ENCODE results near the gene RNF166. TPM values are rescaled to one million over a fixed set of nuclear protein-coding genes. Genes with fewer than 3 reads are reported as not detected.

RNF166 gene
- total RNA-seq, 3 donors from 2014 or later (not counting 1 experiment from before 2014, with no cell fraction given): 459 to 712 (median 501) TPM

DNA sequence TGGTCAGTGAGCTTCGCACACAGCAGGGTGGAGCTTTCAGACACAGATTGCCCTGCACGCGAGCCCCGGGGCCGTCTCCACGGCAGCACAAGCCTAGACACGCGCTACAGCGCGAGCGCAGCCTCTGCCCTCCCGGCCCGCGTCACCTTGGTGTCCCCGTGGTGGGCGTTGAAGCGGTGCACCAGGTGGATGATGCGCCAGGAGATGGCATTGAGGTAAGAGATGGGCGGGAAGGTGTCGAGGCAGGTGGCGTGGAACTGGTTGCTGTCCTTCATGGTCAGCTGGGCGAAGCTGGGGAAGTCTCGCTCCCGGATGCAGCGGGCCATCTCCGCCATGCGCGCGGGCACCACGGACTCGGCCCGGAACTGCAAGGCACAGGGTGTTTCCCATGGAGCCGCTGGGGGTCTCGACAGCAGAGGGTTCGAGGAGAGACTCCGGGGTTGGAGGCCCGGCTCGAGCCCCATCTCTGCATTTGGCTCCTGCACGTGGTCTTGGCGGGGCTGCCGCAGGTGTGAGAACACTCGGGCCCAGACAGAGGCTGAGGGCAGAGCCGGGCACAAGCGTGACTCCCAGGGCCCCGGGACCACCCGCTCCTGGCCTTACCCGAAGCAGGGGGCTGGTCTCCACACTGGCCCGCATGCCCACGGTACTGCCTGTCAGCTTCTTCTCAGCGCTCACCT, 51.0 kb downstream of the RNF166 start:
- H3K4me1 Mint-ChIP-seq: peaks cover 33 to 42% of the 10 kb centered on the region in 2 donors
- no peaks in the 10 kb centered on the region for H3K9me3 ChIP-seq (ENCODE audit: control insufficient read depth, insufficient read depth, low read length)
- H3K27ac ChIP-seq (ENCODE audit: low read length): peak overlapping the region; percentile 99
- H3K27me3 Mint-ChIP-seq (ENCODE audit: low read depth in 2 of 2): no peaks in the 10 kb centered on the region
- TF ChIP-seq, protein P1, sequence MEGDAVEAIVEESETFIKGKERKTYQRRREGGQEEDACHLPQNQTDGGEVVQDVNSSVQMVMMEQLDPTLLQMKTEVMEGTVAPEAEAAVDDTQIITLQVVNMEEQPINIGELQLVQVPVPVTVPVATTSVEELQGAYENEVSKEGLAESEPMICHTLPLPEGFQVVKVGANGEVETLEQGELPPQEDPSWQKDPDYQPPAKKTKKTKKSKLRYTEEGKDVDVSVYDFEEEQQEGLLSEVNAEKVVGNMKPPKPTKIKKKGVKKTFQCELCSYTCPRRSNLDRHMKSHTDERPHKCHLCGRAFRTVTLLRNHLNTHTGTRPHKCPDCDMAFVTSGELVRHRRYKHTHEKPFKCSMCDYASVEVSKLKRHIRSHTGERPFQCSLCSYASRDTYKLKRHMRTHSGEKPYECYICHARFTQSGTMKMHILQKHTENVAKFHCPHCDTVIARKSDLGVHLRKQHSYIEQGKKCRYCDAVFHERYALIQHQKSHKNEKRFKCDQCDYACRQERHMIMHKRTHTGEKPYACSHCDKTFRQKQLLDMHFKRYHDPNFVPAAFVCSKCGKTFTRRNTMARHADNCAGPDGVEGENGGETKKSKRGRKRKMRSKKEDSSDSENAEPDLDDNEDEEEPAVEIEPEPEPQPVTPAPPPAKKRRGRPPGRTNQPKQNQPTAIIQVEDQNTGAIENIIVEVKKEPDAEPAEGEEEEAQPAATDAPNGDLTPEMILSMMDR (IDR thresholded peaks at IDR 0.05): no peak
- H3K4me3 Mint-ChIP-seq: peak overlapping the region; percentile 78
- no peaks in the 10 kb centered on the region for H3K27me3 ChIP-seq (ENCODE audit: control insufficient read depth, insufficient read depth, low read length)
- no peaks in the 10 kb centered on the region for H3K36me3 Mint-ChIP-seq
- peaks cover 28% of the 10 kb centered on the region for H3K36me3 ChIP-seq (ENCODE audit: control insufficient read depth, insufficient read depth, low read length)
- peaks cover 56% of the 10 kb centered on the region for H3K4me1 ChIP-seq (ENCODE audit: control insufficient read depth, insufficient read depth, low read length)
- intact Hi-C loops (cut with micrococcal nuclease): no loop called here
- peak overlapping the region; percentile 96 to 99 for H3K27ac Mint-ChIP-seq
- peak in 1 of 2 donors; percentile 38 for DNase-seq
- H3K4me3 ChIP-seq (ENCODE audit: low read length): no peak overlapping the region
- no peak for ATAC-seq
- no peaks in the 10 kb centered on the region for H3K9me3 Mint-ChIP-seq
- WGBS (ENCODE audit: insufficient coverage): 92% methylated on average over 50 of the region's 50 CpGs

DNA sequence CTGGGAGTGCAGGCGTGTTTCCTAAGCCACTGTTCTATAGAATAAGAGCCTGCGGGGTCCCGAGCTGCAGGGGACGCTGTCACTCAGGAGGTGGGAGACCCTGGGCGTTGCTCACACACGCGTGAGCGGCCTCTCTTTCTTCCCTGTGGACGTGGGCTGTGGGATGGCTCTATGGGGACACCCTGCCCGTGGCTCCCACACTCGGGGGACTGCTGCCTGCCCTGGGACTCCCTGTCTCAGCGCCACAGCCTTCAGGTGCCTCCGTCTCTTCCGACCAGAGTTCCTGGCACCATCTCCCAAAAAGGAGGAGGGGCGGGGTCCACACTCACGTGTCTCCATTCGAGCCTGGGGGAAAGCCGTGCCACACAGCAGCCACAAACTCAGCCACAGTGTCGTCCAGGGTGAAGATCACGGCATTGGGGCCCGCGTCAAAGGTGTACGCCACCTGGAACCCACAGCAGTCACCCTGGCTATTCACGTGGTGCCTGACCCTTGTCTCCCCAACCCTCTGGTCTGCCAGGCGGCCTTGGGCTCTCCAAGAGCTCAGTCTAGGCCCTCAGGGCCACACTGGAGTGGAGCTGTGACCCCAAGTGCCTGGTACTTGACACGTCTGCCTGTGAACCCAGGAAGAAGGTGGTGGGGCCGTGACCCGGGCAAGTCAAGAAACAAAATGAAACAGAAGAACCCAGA, 51.7 kb downstream of the RNF166 start:
- H3K27me3 Mint-ChIP-seq (ENCODE audit: low read depth in 2 of 2): no peaks in the 10 kb centered on the region
- H3K9me3 ChIP-seq (ENCODE audit: control insufficient read depth, insufficient read depth, low read length): no peaks in the 10 kb centered on the region

GRCh38 chr16:88653596-88654362, 52.4 kb downstream of the RNF166 start:
- Mint-ChIP-seq H3K9me3 (no peaks in the 10 kb centered on the region), H3K36me3 (no peaks in the 10 kb centered on the region), H3K4me1 (peaks cover 42 to 48% of the 10 kb centered on the region in 2 donors), H3K27me3 (ENCODE audit: low read depth in 2 of 2) (no peaks in the 10 kb centered on the region), H3K4me3 (peak overlapping the region; percentile 78), H3K27ac (peak overlapping the region; percentile 96 to 99)
- peak; percentile 39 to 49 (median 40) for ATAC-seq
- 52% methylated on average over 32 of the region's 32 CpGs for WGBS (ENCODE audit: insufficient coverage)
- intact Hi-C loops (cut with micrococcal nuclease): loop anchor here (1.0 to 5.0 kb wide), 4 partner anchors 10 to 1266 kb away; partner anchors contain the start of gene MVD
- TF ChIP-seq, protein P1 (IDR thresholded peaks at IDR 0.05): no peak
- Histone ChIP-seq H3K27ac (ENCODE audit: low read length) (peak overlapping the region; percentile 99), H3K4me3 (ENCODE audit: low read length) (no peak overlapping the region), H3K4me1 (ENCODE audit: control insufficient read depth, insufficient read depth, low read length) (peaks cover 70% of the 10 kb centered on the region), H3K36me3 (ENCODE audit: control insufficient read depth, insufficient read depth, low read length) (peaks cover 32% of the 10 kb centered on the region), H3K9me3 (ENCODE audit: control insufficient read depth, insufficient read depth, low read length) (no peaks in the 10 kb centered on the region), H3K27me3 (ENCODE audit: control insufficient read depth, insufficient read depth, low read length) (no peaks in the 10 kb centered on the region)
- DNase-seq: peak; percentile 55 to 77

More for the DNA sequence above, 51.7 kb downstream of the RNF166 start:
- 72% methylated on average over 28 of the region's 28 CpGs for WGBS (ENCODE audit: insufficient coverage)
- no peak overlapping the region for H3K4me3 ChIP-seq (ENCODE audit: low read length)
- peak overlapping the region; percentile 99 for H3K27ac ChIP-seq (ENCODE audit: low read length)
- intact Hi-C loops (cut with micrococcal nuclease): loop anchor here (1.0 to 5.0 kb wide), 2 partner anchors 9 to 1267 kb away; partner anchors contain the start of gene MVD
- H3K27me3 ChIP-seq (ENCODE audit: control insufficient read depth, insufficient read depth, low read length): no peaks in the 10 kb centered on the region
- H3K4me1 ChIP-seq (ENCODE audit: control insufficient read depth, insufficient read depth, low read length): peaks cover 63% of the 10 kb centered on the region
- DNase-seq (no peak), ATAC-seq (no peak)
- Mint-ChIP-seq H3K27ac (peak overlapping the region; percentile 96 to 99), H3K4me3 (peak overlapping the region; percentile 78), H3K36me3 (no peaks in the 10 kb centered on the region), H3K9me3 (no peaks in the 10 kb centered on the region), H3K4me1 (peaks cover 36 to 45% of the 10 kb centered on the region in 2 donors)
- TF ChIP-seq, protein P1 (IDR thresholded peaks at IDR 0.05): no peak
- peaks cover 25% of the 10 kb centered on the region for H3K36me3 ChIP-seq (ENCODE audit: control insufficient read depth, insufficient read depth, low read length)
